ENCODE data around the gene RFX1. TPM values are rescaled to one million over a fixed set of nuclear protein-coding genes. Genes with fewer than 3 reads are reported as not detected.

RFX1 gene
- total RNA-seq, 2 donors from 2014 or later, result 17.1 to 24.3 TPM

DNA sequence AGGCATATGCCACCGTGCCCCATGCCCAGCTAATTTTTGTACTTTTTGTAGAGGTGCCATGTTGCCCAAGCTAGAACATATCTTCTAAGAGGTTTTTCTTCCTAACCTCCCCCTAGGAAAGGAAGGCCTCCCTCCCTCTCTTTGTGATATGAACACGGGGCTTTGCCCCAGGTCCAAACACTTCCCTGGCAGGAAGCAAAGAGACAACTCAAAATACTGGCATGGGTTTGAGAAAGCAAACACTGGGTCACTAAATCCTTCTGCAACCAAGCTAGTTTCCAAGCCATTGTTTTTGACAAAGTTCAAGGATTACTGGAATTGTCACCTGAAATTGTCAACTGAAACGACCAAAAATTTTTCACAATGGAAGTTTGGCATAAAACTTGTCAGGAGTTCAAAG lies 91.3 kb downstream of the RFX1 start:
- no peak overlapping the region for H3K9ac ChIP-seq (ENCODE audit: extremely low read depth, low read length, poor library complexity, severe bottlenecking)
- Mint-ChIP-seq H3K9me3 (no peaks in the 10 kb centered on the region), H3K27me3 (ENCODE audit: insufficient read depth) (no peaks in the 10 kb centered on the region), H3K27ac (no peak overlapping the region), H3K4me3 (no peak overlapping the region), H3K4me1 (no peaks in the 10 kb centered on the region), H3K36me3 (ENCODE audit: low read depth) (peaks cover 56% of the 10 kb centered on the region)
- H3K27ac ChIP-seq (ENCODE audit: low read depth, low read length), result no peak overlapping the region
- H3K36me3 ChIP-seq (ENCODE audit: control insufficient read depth, insufficient read depth, low read length), result peaks cover 32% of the 10 kb centered on the region
- H3K27me3 ChIP-seq (ENCODE audit: control insufficient read depth, insufficient read depth, low read length, poor library complexity, severe bottlenecking), result no peaks in the 10 kb centered on the region
- TF ChIP-seq, protein P1, sequence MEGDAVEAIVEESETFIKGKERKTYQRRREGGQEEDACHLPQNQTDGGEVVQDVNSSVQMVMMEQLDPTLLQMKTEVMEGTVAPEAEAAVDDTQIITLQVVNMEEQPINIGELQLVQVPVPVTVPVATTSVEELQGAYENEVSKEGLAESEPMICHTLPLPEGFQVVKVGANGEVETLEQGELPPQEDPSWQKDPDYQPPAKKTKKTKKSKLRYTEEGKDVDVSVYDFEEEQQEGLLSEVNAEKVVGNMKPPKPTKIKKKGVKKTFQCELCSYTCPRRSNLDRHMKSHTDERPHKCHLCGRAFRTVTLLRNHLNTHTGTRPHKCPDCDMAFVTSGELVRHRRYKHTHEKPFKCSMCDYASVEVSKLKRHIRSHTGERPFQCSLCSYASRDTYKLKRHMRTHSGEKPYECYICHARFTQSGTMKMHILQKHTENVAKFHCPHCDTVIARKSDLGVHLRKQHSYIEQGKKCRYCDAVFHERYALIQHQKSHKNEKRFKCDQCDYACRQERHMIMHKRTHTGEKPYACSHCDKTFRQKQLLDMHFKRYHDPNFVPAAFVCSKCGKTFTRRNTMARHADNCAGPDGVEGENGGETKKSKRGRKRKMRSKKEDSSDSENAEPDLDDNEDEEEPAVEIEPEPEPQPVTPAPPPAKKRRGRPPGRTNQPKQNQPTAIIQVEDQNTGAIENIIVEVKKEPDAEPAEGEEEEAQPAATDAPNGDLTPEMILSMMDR (conservative IDR thresholded peaks at IDR 0.05), result no peak
- WGBS, 2 experiments (ENCODE audit: insufficient coverage in 1 of 2, insufficient read length in 1 of 2), result 85 to 98% methylated on average over 2 to 3 of the region's 3 CpGs
- DNase-seq, result no peak
- H3K4me3 ChIP-seq (ENCODE audit: low read length), result no peak overlapping the region
- H3K4me1 ChIP-seq (ENCODE audit: control insufficient read depth, insufficient read depth, low read length), result no peaks in the 10 kb centered on the region
- H3K9me3 ChIP-seq (ENCODE audit: control insufficient read depth, low read length), result no peaks in the 10 kb centered on the region

DNA sequence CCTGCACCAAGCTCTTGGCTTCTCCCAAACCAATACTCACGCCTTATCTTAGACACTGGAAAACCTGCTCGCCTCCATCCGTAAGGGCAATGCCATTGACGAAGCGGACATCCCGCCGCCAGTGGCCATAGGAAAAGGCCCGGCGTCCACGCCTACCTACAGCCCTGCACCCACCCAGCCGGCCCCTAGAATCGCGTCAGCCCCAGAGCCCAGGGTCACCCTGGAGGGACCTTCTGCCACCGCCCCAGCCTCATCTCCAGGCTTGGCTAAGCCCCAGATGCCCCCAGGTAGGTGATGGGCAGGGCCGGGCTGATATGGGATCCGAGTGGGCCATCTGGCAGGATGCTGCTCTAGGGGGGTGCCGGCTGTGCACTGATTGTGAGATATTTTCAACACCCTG lies 92.8 kb downstream of the RFX1 start:
- Histone ChIP-seq H3K27me3 (ENCODE audit: control insufficient read depth, insufficient read depth, low read length, poor library complexity, severe bottlenecking) (no peaks in the 10 kb centered on the region), H3K9ac (ENCODE audit: extremely low read depth, low read length, poor library complexity, severe bottlenecking) (no peak overlapping the region), H3K4me1 (ENCODE audit: control insufficient read depth, insufficient read depth, low read length) (no peaks in the 10 kb centered on the region), H3K4me3 (ENCODE audit: low read length) (no peak overlapping the region), H3K9me3 (ENCODE audit: control insufficient read depth, low read length) (no peaks in the 10 kb centered on the region), H3K36me3 (ENCODE audit: control insufficient read depth, insufficient read depth, low read length) (peaks cover 34% of the 10 kb centered on the region), H3K27ac (ENCODE audit: low read depth, low read length) (no peak overlapping the region)
- Mint-ChIP-seq H3K36me3 (ENCODE audit: low read depth) (peaks cover 54% of the 10 kb centered on the region), H3K9me3 (no peaks in the 10 kb centered on the region), H3K27me3 (ENCODE audit: insufficient read depth) (no peaks in the 10 kb centered on the region), H3K4me3 (no peak overlapping the region), H3K27ac (no peak overlapping the region), H3K4me1 (no peaks in the 10 kb centered on the region)
- TF ChIP-seq, protein P1 (conservative IDR thresholded peaks at IDR 0.05), result no peak
- WGBS, 2 experiments (ENCODE audit: insufficient coverage in 1 of 2, insufficient read length in 1 of 2), result 96 to 97% methylated on average over 13 to 17 of the region's 17 CpGs
- DNase-seq, result no peak

Other genes with a start within 250 kb of the RFX1 start
- gene MRI1, start 241.8 kb downstream of the RFX1 start, total RNA-seq, result 10 to 100 TPM; 19.6 to 29.6 TPM
- gene C19orf53, start 231.9 kb downstream of the RFX1 start, total RNA-seq, result 100 to 1,000 TPM; 106 to 114 TPM
- gene ZSWIM4, start 210.9 kb downstream of the RFX1 start, total RNA-seq, result 10 to 100 TPM; 30.0 to 41.9 TPM
- under 1 TPM in 1 of 2 donors, not detected in 1; 0.64 TPM for gene NANOS3, start 129.2 kb downstream of the RFX1 start, total RNA-seq
- gene BRME1, start 100.2 kb downstream of the RFX1 start, total RNA-seq, result 1 to 10 TPM; 4.4 to 7.4 TPM
- gene CC2D1A, start 100.1 kb downstream of the RFX1 start, total RNA-seq, result 10 to 100 TPM; 45.1 to 55.9 TPM
- under 1 TPM in 1 of 2 donors, not detected in 1; 0.29 TPM for gene PODNL1, start 67.9 kb downstream of the RFX1 start, total RNA-seq
- gene DCAF15, start 53.8 kb downstream of the RFX1 start, total RNA-seq, result 10 to 100 TPM; 62.4 to 72.9 TPM
- gene RLN3, start 21.8 kb upstream of the RFX1 start, total RNA-seq, result not detected
- gene IL27RA, start 25.4 kb upstream of the RFX1 start, total RNA-seq, result 10 to 100 TPM; 10.3 to 10.8 TPM
- gene PALM3, start 55.8 kb upstream of the RFX1 start, total RNA-seq, result 1 to 10 TPM; 1.3 to 4.9 TPM
- gene MISP3, start 66.5 kb upstream of the RFX1 start, total RNA-seq, result 1 to 10 TPM in 1 of 2 donors, under 1 TPM in 1; 0.73 to 1.4 TPM
- gene C19orf67, start 79.5 kb upstream of the RFX1 start, total RNA-seq, result 1 to 10 TPM in 1 of 2 donors, under 1 TPM in 1; 0.73 to 1.1 TPM
- gene SAMD1, start 84.4 kb upstream of the RFX1 start, total RNA-seq, result 100 to 1,000 TPM in 1 of 2 donors, 10 to 100 TPM in 1; 94.2 to 126 TPM
- 10 to 100 TPM; 62.1 to 73.8 TPM for gene PRKACA, start 111.4 kb upstream of the RFX1 start, total RNA-seq
- gene ASF1B, start 130.3 kb upstream of the RFX1 start, total RNA-seq, result 10 to 100 TPM; 37.8 to 47.8 TPM
- 10 to 100 TPM; 70.8 to 82.6 TPM for gene ADGRL1, start 199.8 kb upstream of the RFX1 start, total RNA-seq

Measured in endodermal cell (in vitro differentiated cells).